ENCODE results near the gene ERCC5. TPM values are rescaled to one million over a fixed set of nuclear protein-coding genes. Genes with fewer than 3 reads are reported as not detected.

ERCC5 gene
- total RNA-seq, 1 experiment from 2014 or later: 37.6 TPM

DNA sequence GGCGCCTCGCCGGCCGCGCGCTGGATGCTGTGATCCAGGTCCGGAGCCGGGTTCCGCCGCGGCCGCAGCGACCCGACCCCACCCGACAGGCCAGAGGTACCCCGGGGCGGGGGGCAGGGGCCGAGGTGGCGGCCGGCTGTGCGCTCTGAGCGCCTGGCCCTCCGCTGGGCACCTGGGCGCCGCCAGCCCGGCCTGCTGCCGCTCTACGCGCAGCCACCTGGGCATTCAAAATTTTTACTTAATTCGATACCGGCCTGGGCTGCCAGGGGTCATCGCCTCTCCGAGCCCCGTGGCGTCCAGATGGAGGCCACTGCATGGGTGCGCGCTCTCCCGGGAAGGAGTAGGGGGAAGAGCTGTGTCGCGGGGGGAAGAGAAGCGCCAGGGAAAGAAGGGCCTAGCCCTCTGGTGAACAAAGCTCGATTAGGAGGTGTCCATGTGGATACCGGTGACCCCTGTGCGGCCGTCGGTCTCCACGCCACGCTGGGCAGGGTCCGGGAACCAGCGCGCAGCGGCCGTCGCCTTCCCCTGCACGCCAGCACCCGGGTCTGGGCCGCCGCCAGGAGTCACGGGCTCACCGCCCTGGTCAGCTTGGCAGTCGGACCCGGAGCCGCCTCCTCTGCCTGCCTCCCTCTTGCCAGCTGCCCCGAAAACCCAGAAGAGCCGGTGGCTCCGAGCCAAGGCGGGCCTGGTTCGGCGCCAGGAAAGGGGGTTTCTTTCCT, 46.2 kb upstream of the ERCC5 start:
- Histone ChIP-seq H3K4me1 (ENCODE audit: insufficient read depth, low read length, poor library complexity, severe bottlenecking) (peaks cover 16% of the 10 kb centered on the region), H3K36me3 (ENCODE audit: insufficient read depth, low read length, poor library complexity, severe bottlenecking) (no peaks in the 10 kb centered on the region), H3K4me3 (ENCODE audit: low read depth, low read length, poor library complexity, severe bottlenecking) (peak overlapping the region; percentile 75), H3K27ac (ENCODE audit: low read depth, low read length, poor library complexity, severe bottlenecking) (peak overlapping the region; percentile 84), H3K27me3 (replicated peaks; ENCODE audit: insufficient read depth, low read depth, low read length, poor library complexity) (no peaks in the 10 kb centered on the region), H3K9me3 (ENCODE audit: low read depth, low read length, poor library complexity, severe bottlenecking) (no peaks in the 10 kb centered on the region)
- BruUV-seq (replicated peaks): no TSS peak
- CTCF ChIA-PET: interaction anchor here (1.5 kb wide), 1 partner anchor 46 kb away, joined by 6 read pairs; the partner anchor contains the start of gene ERCC5
- TF ChIP-seq, protein P1, sequence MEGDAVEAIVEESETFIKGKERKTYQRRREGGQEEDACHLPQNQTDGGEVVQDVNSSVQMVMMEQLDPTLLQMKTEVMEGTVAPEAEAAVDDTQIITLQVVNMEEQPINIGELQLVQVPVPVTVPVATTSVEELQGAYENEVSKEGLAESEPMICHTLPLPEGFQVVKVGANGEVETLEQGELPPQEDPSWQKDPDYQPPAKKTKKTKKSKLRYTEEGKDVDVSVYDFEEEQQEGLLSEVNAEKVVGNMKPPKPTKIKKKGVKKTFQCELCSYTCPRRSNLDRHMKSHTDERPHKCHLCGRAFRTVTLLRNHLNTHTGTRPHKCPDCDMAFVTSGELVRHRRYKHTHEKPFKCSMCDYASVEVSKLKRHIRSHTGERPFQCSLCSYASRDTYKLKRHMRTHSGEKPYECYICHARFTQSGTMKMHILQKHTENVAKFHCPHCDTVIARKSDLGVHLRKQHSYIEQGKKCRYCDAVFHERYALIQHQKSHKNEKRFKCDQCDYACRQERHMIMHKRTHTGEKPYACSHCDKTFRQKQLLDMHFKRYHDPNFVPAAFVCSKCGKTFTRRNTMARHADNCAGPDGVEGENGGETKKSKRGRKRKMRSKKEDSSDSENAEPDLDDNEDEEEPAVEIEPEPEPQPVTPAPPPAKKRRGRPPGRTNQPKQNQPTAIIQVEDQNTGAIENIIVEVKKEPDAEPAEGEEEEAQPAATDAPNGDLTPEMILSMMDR (conservative IDR thresholded peaks at IDR 0.05; ENCODE audit: low read depth, low read length): no peak
- no peak for TF ChIP-seq EZH2 (IDR thresholded peaks at IDR 0.05; ENCODE audit: borderline replicate concordance, low read depth, low read length, poor library complexity, severe bottlenecking)
- DNase-seq (ENCODE audit: low spot score): no peak
- POLR2A ChIA-PET (ENCODE audit: low non-redundant PET): no interaction called here
- intact Hi-C loops (cut with micrococcal nuclease; ENCODE audit: unreplicated experiment): loop anchor here (1.0 to 2.0 kb wide), 2 partner anchors 27 to 47 kb away; partner anchors contain the start of gene ERCC5

DNA sequence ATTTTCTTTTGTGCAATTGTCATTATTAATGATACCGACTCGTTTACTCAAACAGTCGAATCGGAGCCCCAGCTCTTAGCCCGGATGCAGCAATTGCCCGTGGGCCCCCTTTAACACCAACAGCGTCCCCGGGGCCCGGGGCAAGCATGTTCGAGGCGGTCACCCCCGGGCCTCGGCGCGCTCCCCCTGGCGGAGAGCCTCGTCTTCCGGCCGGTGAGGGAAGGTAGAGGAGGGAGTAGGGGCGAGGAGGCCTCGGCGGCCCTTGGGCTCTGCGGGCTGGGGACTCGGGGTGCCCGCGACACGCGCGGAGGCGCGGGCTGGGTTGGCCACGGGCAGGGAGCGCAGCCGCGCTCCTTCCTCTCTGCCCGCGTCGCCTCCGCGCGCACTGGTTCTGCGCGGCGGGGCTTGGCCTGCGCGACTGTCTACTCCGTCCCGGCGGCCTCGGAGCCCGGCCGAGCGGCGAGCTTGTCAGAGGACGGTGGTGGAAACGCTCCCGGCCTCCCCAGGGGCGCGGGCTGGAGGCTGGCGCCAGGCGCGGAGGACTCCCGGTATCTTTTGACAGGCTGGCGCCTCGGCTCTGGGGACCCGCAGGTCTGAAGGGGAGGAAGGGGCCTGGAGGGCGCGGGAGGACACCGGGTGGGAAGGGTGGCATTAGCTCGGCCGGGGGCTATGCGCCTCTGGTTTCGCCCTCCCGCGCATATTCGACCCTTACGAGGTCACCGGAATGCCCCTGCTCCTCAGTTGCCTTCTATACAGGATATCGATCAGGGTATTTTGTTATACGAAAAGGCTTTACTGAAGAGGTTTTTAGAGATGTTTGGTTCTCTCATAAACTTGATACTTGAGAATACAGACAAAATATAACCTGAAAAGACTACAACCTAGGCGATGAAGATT, 45.4 kb upstream of the ERCC5 start:
- intact Hi-C loops (cut with micrococcal nuclease; ENCODE audit: unreplicated experiment): no loop called here
- TF ChIP-seq EZH2 (IDR thresholded peaks at IDR 0.05; ENCODE audit: borderline replicate concordance, low read depth, low read length, poor library complexity, severe bottlenecking): no peak
- TF ChIP-seq, protein P1 (conservative IDR thresholded peaks at IDR 0.05; ENCODE audit: low read depth, low read length): peak; percentile 79
- H3K27me3 ChIP-seq (replicated peaks; ENCODE audit: insufficient read depth, low read depth, low read length, poor library complexity): no peaks in the 10 kb centered on the region
- H3K4me3 ChIP-seq (ENCODE audit: low read depth, low read length, poor library complexity, severe bottlenecking): peak overlapping the region; percentile 75
- CTCF ChIA-PET: interaction anchor here (1.5 kb wide), 1 partner anchor 45 kb away, joined by 6 read pairs; the partner anchor contains the start of gene ERCC5
- peak overlapping the region; percentile 84 for H3K27ac ChIP-seq (ENCODE audit: low read depth, low read length, poor library complexity, severe bottlenecking)
- H3K4me1 ChIP-seq (ENCODE audit: insufficient read depth, low read length, poor library complexity, severe bottlenecking): peaks cover 16% of the 10 kb centered on the region
- H3K36me3 ChIP-seq (ENCODE audit: insufficient read depth, low read length, poor library complexity, severe bottlenecking): peaks cover under 1% of the 10 kb centered on the region
- DNase-seq (ENCODE audit: low spot score): peak; percentile 92
- no peaks in the 10 kb centered on the region for H3K9me3 ChIP-seq (ENCODE audit: low read depth, low read length, poor library complexity, severe bottlenecking)
- BruUV-seq (replicated peaks): no TSS peak
- POLR2A ChIA-PET (ENCODE audit: low non-redundant PET): no interaction called here

DNA sequence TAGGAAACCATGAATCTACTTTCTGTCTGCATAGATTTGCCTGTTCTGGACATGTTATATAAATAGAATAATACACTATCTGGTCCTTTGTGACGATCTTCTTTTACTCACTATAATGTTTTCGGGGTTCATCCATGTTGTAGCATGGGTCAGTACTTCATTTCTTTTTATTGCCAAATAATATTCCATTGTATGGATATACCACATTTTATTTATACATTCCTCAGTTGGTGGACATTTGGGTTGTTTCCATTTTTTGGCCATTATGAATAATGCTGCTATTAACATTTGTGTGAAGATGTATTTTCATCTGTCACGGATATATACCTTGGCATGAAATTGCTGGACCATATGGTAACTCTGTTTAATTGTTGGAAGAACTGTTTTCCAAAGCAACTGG, 40.2 kb upstream of the ERCC5 start:
- POLR2A ChIA-PET (ENCODE audit: low non-redundant PET): no interaction called here
- TF ChIP-seq, protein P1 (conservative IDR thresholded peaks at IDR 0.05; ENCODE audit: low read depth, low read length): no peak
- no peak for TF ChIP-seq EZH2 (IDR thresholded peaks at IDR 0.05; ENCODE audit: borderline replicate concordance, low read depth, low read length, poor library complexity, severe bottlenecking)
- Histone ChIP-seq H3K4me3 (ENCODE audit: low read depth, low read length, poor library complexity, severe bottlenecking) (no peak overlapping the region), H3K36me3 (ENCODE audit: insufficient read depth, low read length, poor library complexity, severe bottlenecking) (peaks cover 3% of the 10 kb centered on the region), H3K27me3 (replicated peaks; ENCODE audit: insufficient read depth, low read depth, low read length, poor library complexity) (no peaks in the 10 kb centered on the region), H3K4me1 (ENCODE audit: insufficient read depth, low read length, poor library complexity, severe bottlenecking) (peaks cover 10% of the 10 kb centered on the region), H3K9me3 (ENCODE audit: low read depth, low read length, poor library complexity, severe bottlenecking) (peaks cover under 1% of the 10 kb centered on the region), H3K27ac (ENCODE audit: low read depth, low read length, poor library complexity, severe bottlenecking) (no peak overlapping the region)
- no peak for DNase-seq (ENCODE audit: low spot score)
- CTCF ChIA-PET: no interaction called here
- intact Hi-C loops (cut with micrococcal nuclease; ENCODE audit: unreplicated experiment): no loop called here
- BruUV-seq (replicated peaks): no TSS peak

Measured in A673 (cell line).